ENCODE results near the gene AVL9.

DNA sequence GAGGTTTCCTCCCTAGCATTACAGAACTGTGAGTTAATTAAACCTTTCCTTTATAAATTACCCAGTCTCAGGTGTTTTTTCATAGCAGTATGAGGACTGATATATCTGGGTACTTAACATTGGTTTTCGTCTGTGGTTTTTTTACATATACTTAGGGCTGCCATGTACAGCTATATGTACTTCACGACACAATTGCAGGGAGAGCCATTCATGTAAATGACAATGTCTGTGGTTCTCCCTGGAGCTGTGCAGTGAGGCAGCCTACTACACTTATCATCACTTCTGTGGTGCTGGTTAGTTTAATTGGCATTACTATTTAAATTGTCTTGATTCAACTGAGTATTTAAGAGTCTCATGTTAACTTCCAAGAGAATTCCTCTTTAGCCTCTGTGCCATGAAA lies 40.7 kb downstream of the AVL9 start:
- TF ChIP-seq, protein P1, sequence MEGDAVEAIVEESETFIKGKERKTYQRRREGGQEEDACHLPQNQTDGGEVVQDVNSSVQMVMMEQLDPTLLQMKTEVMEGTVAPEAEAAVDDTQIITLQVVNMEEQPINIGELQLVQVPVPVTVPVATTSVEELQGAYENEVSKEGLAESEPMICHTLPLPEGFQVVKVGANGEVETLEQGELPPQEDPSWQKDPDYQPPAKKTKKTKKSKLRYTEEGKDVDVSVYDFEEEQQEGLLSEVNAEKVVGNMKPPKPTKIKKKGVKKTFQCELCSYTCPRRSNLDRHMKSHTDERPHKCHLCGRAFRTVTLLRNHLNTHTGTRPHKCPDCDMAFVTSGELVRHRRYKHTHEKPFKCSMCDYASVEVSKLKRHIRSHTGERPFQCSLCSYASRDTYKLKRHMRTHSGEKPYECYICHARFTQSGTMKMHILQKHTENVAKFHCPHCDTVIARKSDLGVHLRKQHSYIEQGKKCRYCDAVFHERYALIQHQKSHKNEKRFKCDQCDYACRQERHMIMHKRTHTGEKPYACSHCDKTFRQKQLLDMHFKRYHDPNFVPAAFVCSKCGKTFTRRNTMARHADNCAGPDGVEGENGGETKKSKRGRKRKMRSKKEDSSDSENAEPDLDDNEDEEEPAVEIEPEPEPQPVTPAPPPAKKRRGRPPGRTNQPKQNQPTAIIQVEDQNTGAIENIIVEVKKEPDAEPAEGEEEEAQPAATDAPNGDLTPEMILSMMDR (conservative IDR thresholded peaks at IDR 0.05 in 1 of 2, IDR thresholded peaks at IDR 0.05 in 1 of 2; ENCODE audit: low read depth in 1 of 2, low read length in 2 of 2) = no peak
- no peak for TF ChIP-seq EZH2 (IDR thresholded peaks at IDR 0.05; ENCODE audit: low read length, missing control alignments)

Data from fibroblast of lung (primary cell).